ENCODE results near the gene KAZN. TPM values are rescaled to one million over a fixed set of nuclear protein-coding genes. Genes with fewer than 3 reads are reported as not detected.

Gene KAZN
- total RNA-seq, 2 experiments from 2014 or later, result 0.22 to 0.55 TPM

- no peaks in the 10 kb centered on the region for H3K36me3 Mint-ChIP-seq (ENCODE audit: low read depth)
- intact Hi-C loops (cut with DNase I, micrococcal nuclease), result loop anchor here (1.0 to 5.0 kb wide), 4 partner anchors 144 to 304 kb away; no protein-coding TSS in a partner anchor
- H3K27me3 ChIP-seq (ENCODE audit: control insufficient read depth in 1 of 2, insufficient read depth in 2 of 2, low read length in 2 of 2), result peaks cover under 1 to 6% of the 10 kb centered on the region in 2 experiments
- H3K4me3 Mint-ChIP-seq, result no peak overlapping the region
- no peak for DNase-seq
- no peak for TF ChIP-seq CTCF (IDR thresholded peaks at IDR 0.05)
- no peak overlapping the region for H3K27ac Mint-ChIP-seq
- H3K9me3 Mint-ChIP-seq, result no peaks in the 10 kb centered on the region
- POLR2A ChIA-PET, result no interaction called here
- H3K27me3 Mint-ChIP-seq, result peaks cover 11% of the 10 kb centered on the region
- no peak overlapping the region for H3K4me3 ChIP-seq (ENCODE audit: low read length)
- H3K4me1 ChIP-seq (ENCODE audit: insufficient read depth, low read length), result no peaks in the 10 kb centered on the region
- H3K9me3 ChIP-seq (ENCODE audit: control insufficient read depth in 1 of 2, insufficient read depth in 1 of 2, low read length in 2 of 2), result peaks cover 0 to 4% of the 10 kb centered on the region in 2 experiments
- CTCF ChIA-PET, result interaction anchor here (0.6 to 1.5 kb wide), 7 partner anchors 8 to 177 kb away, joined by 3 to 6 read pairs (median 3); no protein-coding TSS in a partner anchor
- no peaks in the 10 kb centered on the region for H3K36me3 ChIP-seq (ENCODE audit: insufficient read depth, low read length)
- no peak for ATAC-seq (ENCODE audit: poor library complexity)
- no peaks in the 10 kb centered on the region for H3K4me1 Mint-ChIP-seq (ENCODE audit: low read depth)
- H3K27ac ChIP-seq (ENCODE audit: low read depth in 1 of 2, low read length in 2 of 2), result no peak overlapping the region
Observed at GRCh38 chr1:15128077-15128476, 529.6 kb downstream of the KAZN start.

- Histone ChIP-seq H3K9me3 (ENCODE audit: control insufficient read depth in 1 of 2, insufficient read depth in 1 of 2, low read length in 2 of 2) (peaks cover 0 to 4% of the 10 kb centered on the region in 2 experiments), H3K27ac (ENCODE audit: low read depth in 1 of 2, low read length in 2 of 2) (no peak overlapping the region), H3K4me3 (ENCODE audit: low read length) (no peak overlapping the region), H3K36me3 (ENCODE audit: insufficient read depth, low read length) (no peaks in the 10 kb centered on the region), H3K4me1 (ENCODE audit: insufficient read depth, low read length) (no peaks in the 10 kb centered on the region), H3K27me3 (ENCODE audit: control insufficient read depth in 1 of 2, insufficient read depth in 2 of 2, low read length in 2 of 2) (peaks cover 3 to 13% of the 10 kb centered on the region in 2 experiments)
- ChIA-PET POLR2A (no interaction called here), CTCF (interaction anchor here (0.6 to 1.5 kb wide), 7 partner anchors 9 to 176 kb away, joined by 3 to 6 read pairs (median 3); no protein-coding TSS in a partner anchor)
- H3K4me1 Mint-ChIP-seq (ENCODE audit: low read depth), result no peaks in the 10 kb centered on the region
- H3K9me3 Mint-ChIP-seq, result no peaks in the 10 kb centered on the region
- intact Hi-C loops (cut with DNase I, micrococcal nuclease), result loop anchor here (1.0 to 5.0 kb wide), 4 partner anchors 144 to 304 kb away; no protein-coding TSS in a partner anchor
- no peak overlapping the region for H3K4me3 Mint-ChIP-seq
- peaks cover 17% of the 10 kb centered on the region for H3K27me3 Mint-ChIP-seq
- no peaks in the 10 kb centered on the region for H3K36me3 Mint-ChIP-seq (ENCODE audit: low read depth)
- H3K27ac Mint-ChIP-seq, result no peak overlapping the region
- peak; percentile 86 for TF ChIP-seq CTCF (IDR thresholded peaks at IDR 0.05)
- DNase-seq (peak; percentile 34 to 77 (median 59)), ATAC-seq (ENCODE audit: poor library complexity) (peak; percentile 74)
Observed at GRCh38 chr1:15128520-15129313, 530.2 kb downstream of the KAZN start.

DNA sequence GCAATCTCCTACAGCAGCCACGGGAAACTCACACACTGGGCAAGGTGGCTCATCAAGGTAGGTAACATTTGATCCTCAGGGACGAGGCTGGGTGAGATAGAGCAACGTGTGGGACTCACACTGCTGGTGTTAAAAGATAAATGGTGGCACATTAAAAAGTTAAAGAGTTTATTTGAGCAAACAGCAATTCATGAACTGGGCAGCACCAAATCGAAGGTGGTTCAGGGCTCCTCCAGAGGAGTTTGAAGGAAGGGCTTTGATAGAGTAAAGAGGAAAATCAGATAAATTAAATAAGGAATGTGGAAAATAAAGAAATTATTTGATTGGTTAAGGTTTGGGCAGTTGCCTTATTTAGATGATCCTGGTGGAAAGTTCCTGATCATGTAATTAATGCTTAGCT is 531.5 kb downstream of the KAZN start:
- Histone ChIP-seq H3K4me3 (ENCODE audit: low read length) (no peak overlapping the region), H3K4me1 (ENCODE audit: insufficient read depth, low read length) (no peaks in the 10 kb centered on the region), H3K9me3 (ENCODE audit: control insufficient read depth in 1 of 2, insufficient read depth in 1 of 2, low read length in 2 of 2) (peaks cover 0 to 4% of the 10 kb centered on the region in 2 experiments), H3K27ac (ENCODE audit: low read depth in 1 of 2, low read length in 2 of 2) (no peak overlapping the region), H3K27me3 (ENCODE audit: control insufficient read depth in 1 of 2, insufficient read depth in 2 of 2, low read length in 2 of 2) (peaks cover 3 to 20% of the 10 kb centered on the region in 2 experiments), H3K36me3 (ENCODE audit: insufficient read depth, low read length) (no peaks in the 10 kb centered on the region)
- no peak overlapping the region for H3K27ac Mint-ChIP-seq
- TF ChIP-seq CTCF (IDR thresholded peaks at IDR 0.05), result no peak
- no peaks in the 10 kb centered on the region for H3K4me1 Mint-ChIP-seq (ENCODE audit: low read depth)
- H3K36me3 Mint-ChIP-seq (ENCODE audit: low read depth), result no peaks in the 10 kb centered on the region
- CTCF ChIA-PET, result no interaction called here
- H3K27me3 Mint-ChIP-seq, result peaks cover 28% of the 10 kb centered on the region
- DNase-seq (no peak), ATAC-seq (ENCODE audit: poor library complexity) (no peak)
- H3K4me3 Mint-ChIP-seq, result no peak overlapping the region
- intact Hi-C loops (cut with DNase I, micrococcal nuclease), result loop anchor here in 1 of 2 experiments (5.0 kb wide), 1 partner anchor 302 kb away; no protein-coding TSS in a partner anchor
- no peaks in the 10 kb centered on the region for H3K9me3 Mint-ChIP-seq
- POLR2A ChIA-PET, result no interaction called here

Data from CD4-positive, alpha-beta T cell (primary cell).